Hepatocyte (in vitro differentiated cells): ENCODE results near the gene UQCRH. TPM values are rescaled to one million over a fixed set of nuclear protein-coding genes. Genes with fewer than 3 reads are reported as not detected.
"Not testable (repeated sequence)": the region's sequence is repeated elsewhere in the genome, so short reads cannot be mapped to it uniquely, and the experiment has no call there.

Source experiments
- DNase-seq: peaks from one replicate; pipeline ENCODE4 v3.0.0-alpha.2; 2016; ENCODE audit warnings: low spot score
- H2AFZ ChIP-seq: fragments of 200-600 bp; sonication (generic); 2 replicates; pipeline ENCODE4 v1.6.0; 2016; ENCODE audit warnings: antibody characterized with exemption, mild to moderate bottlenecking
- H3K27ac ChIP-seq: fragments of 200-600 bp; sonication (generic); 2 replicates; pipeline ENCODE4 v1.5.1; 2016; ENCODE audit warnings: mild to moderate bottlenecking
- H3K27me3 ChIP-seq: fragments of 200-600 bp; sonication (generic); 2 replicates; pipeline ENCODE4 v1.6.1; 2016
- H3K36me3 ChIP-seq: fragments of 200-600 bp; sonication (generic); replicated peaks from 2 replicates; pipeline ENCODE4 v1.5.1; 2016; ENCODE audit warnings: low read depth; ENCODE audit not compliant: insufficient read depth
- H3K4me1 ChIP-seq: fragments of 200-600 bp; sonication (generic); 2 replicates; pipeline ENCODE4 v1.5.1; 2016; ENCODE audit warnings: mild to moderate bottlenecking, moderate library complexity; ENCODE audit not compliant: insufficient read depth
- H3K4me2 ChIP-seq: fragments of 200-600 bp; sonication (generic); 2 replicates; pipeline ENCODE4 v1.6.0; 2016
- H3K4me3 ChIP-seq: fragments of 200-600 bp; sonication (generic); 2 replicates; pipeline ENCODE4 v1.5.1; 2016; ENCODE audit warnings: mild to moderate bottlenecking
- H3K79me2 ChIP-seq: fragments of 200-600 bp; sonication (generic); 2 replicates; pipeline ENCODE4 v1.6.0; 2017; ENCODE audit warnings: mild to moderate bottlenecking
- H3K9me2 ChIP-seq: fragments of 200-600 bp; sonication (generic); replicated peaks from 2 replicates; pipeline ENCODE4 v1.6.0; 2017; ENCODE audit warnings: mild to moderate bottlenecking; ENCODE audit not compliant: insufficient read depth
- H3K9me3 ChIP-seq: fragments of 200-600 bp; sonication (generic); 2 replicates; pipeline ENCODE4 v1.5.1; 2016; ENCODE audit warnings: low read depth, mild to moderate bottlenecking
- H4K20me1 ChIP-seq: fragments of 200-600 bp; sonication (generic); 2 replicates; pipeline ENCODE4 v1.6.0; 2016; ENCODE audit warnings: mild to moderate bottlenecking; ENCODE audit not compliant: insufficient read depth, poor library complexity, severe bottlenecking
- CTCF ChIP-seq: fragments of 200-600 bp; sonication (generic); IDR thresholded peaks from 2 replicates; pipeline ENCODE4 v1.5.1; 2016; ENCODE audit warnings: antibody characterized with exemption, mild to moderate bottlenecking; ENCODE audit not compliant: poor library complexity
- EZH2 ChIP-seq: fragments of 200-600 bp; sonication (generic); IDR thresholded peaks from 2 replicates; pipeline ENCODE4 v1.6.1; 2016; ENCODE audit warnings: antibody characterized with exemption, mild to moderate bottlenecking, borderline replicate concordance
- EZH2phosphoT487 ChIP-seq: fragments of 200-600 bp; sonication (generic); IDR thresholded peaks from one replicate; pipeline ENCODE4 v1.6.1; 2018; ENCODE audit warnings: antibody characterized with exemption, mild to moderate bottlenecking, low read depth, moderate library complexity; ENCODE audit not compliant: unreplicated experiment, severe bottlenecking
- WGBS: methylation state at CpG from one replicate; pipeline ENCODE4 v1.1.6; 2016; ENCODE audit warnings: low lambda C conversion rate; ENCODE audit errors: missing lambda C conversion rate; 5-methylcytosine and 5-hydroxymethylcytosine counted together
- polyA plus RNA-seq: library from polyadenylated mRNA; unstranded; fragments of >200 nt; fragmentation: Nextera tagmentation; extraction: Ambion mirVana; gene quantifications from 2 replicates; pipeline ENCODE4 v1.2.1, GENCODE V29; 2016
- total RNA-seq: library from RNA; depleted of rRNA; stranded (reverse); fragments of >200 nt; gene quantifications from 2 replicates; pipeline ENCODE4 v1.2.3, GENCODE V29; 2014

The UQCRH gene
- total and polyA plus RNA-seq, 2 experiments from 2014 or later, result 269 to 429 TPM

GRCh38 chr1:46310321-46310720, 6.8 kb downstream of the UQCRH start:
- 97% methylated on average over 4 of the region's 4 CpGs for WGBS

GRCh38 chr1:46315669-46316403, 12.3 kb downstream of the UQCRH start:
- no peaks in the 10 kb centered on the region for H4K20me1 ChIP-seq
- no peak overlapping the region for H2AFZ ChIP-seq
- no peaks in the 10 kb centered on the region for H3K79me2 ChIP-seq
- H3K4me3 ChIP-seq, result no peak overlapping the region
- H3K9me2 ChIP-seq, result no peaks in the 10 kb centered on the region
- no peaks in the 10 kb centered on the region for H3K36me3 ChIP-seq
- H3K4me1 ChIP-seq, result no peaks in the 10 kb centered on the region
- DNase-seq, result no peak
- TF ChIP-seq CTCF, result no peak
- no peak for TF ChIP-seq EZH2
- TF ChIP-seq EZH2phosphoT487, result no peak
- no peaks in the 10 kb centered on the region for H3K27me3 ChIP-seq
- 100% methylated on average over 3 of the region's 3 CpGs for WGBS
- no peaks in the 10 kb centered on the region for H3K9me3 ChIP-seq
- no peak overlapping the region for H3K27ac ChIP-seq
- H3K4me2 ChIP-seq, result no peak overlapping the region

More at GRCh38 chr1:46310321-46310720, 6.8 kb downstream of the UQCRH start:
- no peak overlapping the region for H2AFZ ChIP-seq
- no peaks in the 10 kb centered on the region for H3K4me1 ChIP-seq
- no peaks in the 10 kb centered on the region for H3K36me3 ChIP-seq
- peaks cover 26% of the 10 kb centered on the region for H4K20me1 ChIP-seq
- H3K79me2 ChIP-seq, result peaks cover 48% of the 10 kb centered on the region
- no peak for DNase-seq
- no peak overlapping the region for H3K4me2 ChIP-seq
- TF ChIP-seq EZH2phosphoT487, result no peak
- TF ChIP-seq CTCF, result no peak
- TF ChIP-seq EZH2, result no peak
- no peaks in the 10 kb centered on the region for H3K9me2 ChIP-seq
- H3K27me3 ChIP-seq, result no peaks in the 10 kb centered on the region
- H3K27ac ChIP-seq, result no peak overlapping the region
- no peak overlapping the region for H3K4me3 ChIP-seq
- no peaks in the 10 kb centered on the region for H3K9me3 ChIP-seq

- no peaks in the 10 kb centered on the region for H3K4me1 ChIP-seq
- no peak overlapping the region for H3K4me2 ChIP-seq
- H3K27ac ChIP-seq, result no peak overlapping the region
- H3K36me3 ChIP-seq, result no peaks in the 10 kb centered on the region
- no peak overlapping the region for H3K4me3 ChIP-seq
- no peak for DNase-seq
- no peaks in the 10 kb centered on the region for H3K9me3 ChIP-seq
- H3K9me2 ChIP-seq, result no peaks in the 10 kb centered on the region
- no peaks in the 10 kb centered on the region for H3K79me2 ChIP-seq
- no peaks in the 10 kb centered on the region for H4K20me1 ChIP-seq
- no peak for TF ChIP-seq EZH2phosphoT487
- no peak for TF ChIP-seq CTCF
- H2AFZ ChIP-seq, result no peak overlapping the region
- 91% methylated on average over 1 of the region's 1 CpG for WGBS
- H3K27me3 ChIP-seq, result no peaks in the 10 kb centered on the region
Observed at GRCh38 chr1:46317323-46317722, 13.8 kb downstream of the UQCRH start.

GRCh38 chr1:46319301-46319700, 15.8 kb downstream of the UQCRH start:
- H3K36me3 ChIP-seq, H3K79me2 ChIP-seq, H2AFZ ChIP-seq, H3K9me3 ChIP-seq, H3K9me2 ChIP-seq, H3K27me3 ChIP-seq, H3K4me3 ChIP-seq, H3K27ac ChIP-seq, H3K4me1 ChIP-seq, H3K4me2 ChIP-seq, DNase-seq, H4K20me1 ChIP-seq: not testable (repeated sequence)
- WGBS, result 95% methylated on average over 6 of the region's 6 CpGs

GRCh38 chr1:46319960-46320914, 16.7 kb downstream of the UQCRH start:
- not testable (repeated sequence) for H3K4me2 ChIP-seq, H3K36me3 ChIP-seq, H3K4me1 ChIP-seq, DNase-seq, H4K20me1 ChIP-seq, H3K27me3 ChIP-seq, H2AFZ ChIP-seq, H3K9me2 ChIP-seq, H3K4me3 ChIP-seq, H3K9me3 ChIP-seq, H3K79me2 ChIP-seq
- H3K27ac ChIP-seq, result peak overlapping the region; percentile 58
- 45% methylated on average over 13 of the region's 13 CpGs for WGBS

GRCh38 chr1:46322191-46322590, 18.7 kb downstream of the UQCRH start:
- H3K9me2 ChIP-seq, H4K20me1 ChIP-seq, H3K4me2 ChIP-seq, H3K27ac ChIP-seq, H3K9me3 ChIP-seq, H3K4me1 ChIP-seq, H2AFZ ChIP-seq, H3K4me3 ChIP-seq, H3K27me3 ChIP-seq, DNase-seq, H3K36me3 ChIP-seq, H3K79me2 ChIP-seq: not testable (repeated sequence)
- WGBS, result 97% methylated on average over 6 of the region's 6 CpGs
